B cell (primary cell): ENCODE measurements around the gene TMEM43. TPM values are rescaled to one million over a fixed set of nuclear protein-coding genes. Genes with fewer than 3 reads are reported as not detected.

Experiments
- ATAC-seq: fragments of 200-7000 bp; cut with Tn5 transposase; one replicate; pipeline ENCODE4 v1.10.0; 2021; ENCODE audit warnings: low read depth, mild to moderate bottlenecking, moderate number of reproducible peaks, moderate library complexity
- CTCF ChIA-PET: fragments of 350-600 bp; sonication (Branson Sonifier 250); formaldehyde crosslinking; loops from one replicate; lab custom pipeline; 2021; ENCODE audit warnings: antibody characterized with exemption, inconsistent platforms; lab: Charles Lee
- POLR2A ChIA-PET: fragments of 350-600 bp; sonication (Branson Sonifier 250); formaldehyde crosslinking; loops from one replicate; lab custom pipeline; 2021; ENCODE audit warnings: antibody characterized with exemption; lab: Charles Lee
- DNase-seq: peaks from one replicate; pipeline ENCODE4 v3.0.0; 2013
- H2AFZ ChIP-seq: 2 replicates; pipeline ENCODE4 v1.6.1; 2012; ENCODE audit warnings: mild to moderate bottlenecking, low read depth, low read length; ENCODE audit not compliant: insufficient read depth, poor library complexity, severe bottlenecking
- H3K27ac ChIP-seq, 2 donors: 1 replicate in 1 of 2; 2 replicates in 1 of 2; pipeline ENCODE4 v1.5.1; 2012 to 2013; ENCODE audit warnings: low read length in 2 of 2, mild to moderate bottlenecking in 2 of 2, moderate library complexity in 1 of 2
- H3K27me3 ChIP-seq, 4 experiments: fragments of 200-600 bp in 1 of 4; sonication (generic) in 1 of 4; replicated peaks in 1 of 4; 1 replicate in 2 of 4; 2 replicates in 2 of 4; pipeline versions ENCODE4 v1.6.1 to v1.7.0; 2013 to 2016; ENCODE audit warnings: low read length in 3 of 4, mild to moderate bottlenecking in 2 of 4, mixed read lengths in 1 of 4, moderate library complexity in 1 of 4; ENCODE audit not compliant: insufficient read depth in 4 of 4, control insufficient read depth in 3 of 4; ENCODE audit errors: control extremely low read depth in 1 of 4
- H3K36me3 ChIP-seq, 2 experiments: replicated peaks in 1 of 2; 1 replicate in 1 of 2; 2 replicates in 1 of 2; pipeline versions ENCODE4 v1.6.1 to v1.7.1; 2013; ENCODE audit warnings: low read length in 1 of 2; ENCODE audit not compliant: insufficient read depth in 2 of 2, control insufficient read depth in 1 of 2; ENCODE audit errors: control extremely low read depth in 1 of 2, extremely low read depth in 1 of 2
- H3K4me1 ChIP-seq, 2 donors: fragments of 200-600 bp in 1 of 2; sonication (generic) in 1 of 2; 1 replicate in 1 of 2; 2 replicates in 1 of 2; pipeline versions ENCODE4 v1.5.1 to v1.6.1; 2013 to 2017; ENCODE audit warnings: low read length in 2 of 2; ENCODE audit not compliant: control insufficient read depth in 2 of 2, insufficient read depth in 2 of 2
- H3K4me2 ChIP-seq: replicated peaks from 2 replicates; pipeline ENCODE3; 2012; ENCODE audit warnings: mild to moderate bottlenecking, low read depth, low read length; ENCODE audit not compliant: poor library complexity, severe bottlenecking
- H3K4me3 ChIP-seq, 5 experiments: fragments of 200-600 bp in 1 of 5; sonication (generic) in 1 of 5; 1 replicate in 3 of 5; 2 replicates in 2 of 5; pipeline versions ENCODE4 v1.5.1 to v1.7.0; 2011 to 2016; ENCODE audit warnings: low read length in 4 of 5, mild to moderate bottlenecking in 4 of 5, low read depth in 2 of 5, control low read depth in 1 of 5, moderate library complexity in 1 of 5; ENCODE audit not compliant: insufficient read depth in 1 of 5; ENCODE audit errors: control extremely low read depth in 1 of 5, extremely low read depth in 1 of 5
- H3K79me2 ChIP-seq: fragments of 200-600 bp; sonication (generic); one replicate; pipeline ENCODE4 v1.6.0; 2016; ENCODE audit warnings: low read length; ENCODE audit not compliant: control insufficient read depth, insufficient read depth
- H3K9ac ChIP-seq: fragments of 200-600 bp; sonication (generic); 2 replicates; pipeline ENCODE4 v1.6.1; 2017; ENCODE audit warnings: mild to moderate bottlenecking, low read length, moderate library complexity
- H3K9me3 ChIP-seq, 3 donors: one replicate each; pipeline versions ENCODE4 v1.6.1 to v1.7.1; 2013; ENCODE audit warnings: low read length in 2 of 3; ENCODE audit not compliant: control insufficient read depth in 2 of 3, insufficient read depth in 1 of 3; ENCODE audit errors: control extremely low read depth in 1 of 3
- H4K20me1 ChIP-seq: 2 replicates; pipeline ENCODE4 v1.6.0; 2012; ENCODE audit warnings: mild to moderate bottlenecking, low read length; ENCODE audit not compliant: insufficient read depth, control insufficient read depth, poor library complexity, severe bottlenecking
- H3K27ac Mint-ChIP-seq: one replicate; pipeline ENCODE4 v1.8.0; 2021; ENCODE audit warnings: mixed read lengths
- H3K27me3 Mint-ChIP-seq: one replicate; pipeline ENCODE4 v1.8.0; 2021; ENCODE audit warnings: mixed read lengths
- H3K4me1 Mint-ChIP-seq: one replicate; pipeline ENCODE4 v1.8.0; 2021; ENCODE audit warnings: mixed read lengths
- H3K4me3 Mint-ChIP-seq: one replicate; pipeline ENCODE4 v1.8.0; 2021; ENCODE audit warnings: mixed read lengths
- H3K9me3 Mint-ChIP-seq: one replicate; pipeline ENCODE4 v1.8.0; 2022; ENCODE audit warnings: mixed read lengths; ENCODE audit not compliant: insufficient read depth
- EZH2 ChIP-seq: IDR thresholded peaks from 2 replicates; pipeline ENCODE4 v1.6.1; 2012; ENCODE audit warnings: borderline replicate concordance, low read depth, mild to moderate bottlenecking, moderate library complexity, low read length; ENCODE audit not compliant: insufficient read depth, poor library complexity, severe bottlenecking
- WGBS: methylation state at CpG from one replicate; pipeline ENCODE4 v1.1.5; 2013; ENCODE audit warnings: missing lambda C conversion rate; ENCODE audit not compliant: insufficient coverage; 5-methylcytosine and 5-hydroxymethylcytosine counted together
- intact Hi-C: fragments of 100-400 bp; cut with micrococcal nuclease; formaldehyde crosslinking; loops from one replicate; pipeline ENCODE4 v1.10.0; 2022
- polyA plus RNA-seq: library from polyadenylated mRNA; depleted of rRNA; stranded (reverse); fragments of >200 nt; gene quantifications from 2 replicates; pipeline ENCODE4 v1.2.3, GENCODE V29; 2012
- total RNA-seq, 2 donors: library from RNA; stranded (reverse); fragments of 120-200 nt in 1 of 2; gene quantifications; 1 replicate in 1 of 2; 2 replicates in 1 of 2; pipeline versions ENCODE4 v1.2.3 to v1.2.4, GENCODE V29; 2013 to 2022
- TF ChIP-seq, protein P1 (sequence below): fragments of 200-600 bp; IDR thresholded peaks from one replicate; pipeline ENCODE4 v1.8.0; 2022; ENCODE audit warnings: antibody characterized with exemption, mild to moderate bottlenecking

TMEM43 gene
- total and polyA plus RNA-seq, 2 donors (not counting 1 experiment from before 2014, with no cell fraction given), result 29.5 to 37.6 TPM

- Histone ChIP-seq H4K20me1 (peaks cover 24% of the 10 kb centered on the region), H3K79me2 (peaks cover 81% of the 10 kb centered on the region), H3K4me2 (peak overlapping the region; percentile 83), H2AFZ (peak overlapping the region; percentile 92), H3K27ac (peak overlapping the region; percentile 61 to 89), H3K9ac (peak overlapping the region; percentile 86), H3K36me3 (peaks cover 0 to 11% of the 10 kb centered on the region in 2 experiments), H3K4me1 (peaks cover 24 to 32% of the 10 kb centered on the region in 2 donors), H3K4me3 (peak overlapping the region; percentile 73 to 97 (median 85)), H3K9me3 (no peaks in the 10 kb centered on the region), H3K27me3 (no peaks in the 10 kb centered on the region)
- Mint-ChIP-seq H3K4me1 (peaks cover 45% of the 10 kb centered on the region), H3K27me3 (no peaks in the 10 kb centered on the region), H3K9me3 (no peaks in the 10 kb centered on the region), H3K4me3 (peak overlapping the region; percentile 97), H3K27ac (peak overlapping the region; percentile 92)
- intact Hi-C loops, result loop anchor here (1.0 to 10.0 kb wide), 8 partner anchors 20 to 1567 kb away; partner anchors contain the start of genes BTD, HACL1, LSM3 and MKRN2
- ChIA-PET POLR2A (interaction anchor here (1.0 to 2.9 kb wide), 3 partner anchors 21 to 527 kb away, joined by 6 to 28 read pairs (median 7); partner anchors contain the start of genes CCDC174, LSM3 and XPC), CTCF (interaction anchor here (1.1 to 1.6 kb wide), 4 partner anchors 20 to 528 kb away, joined by 3 to 6 read pairs (median 5); no protein-coding TSS in a partner anchor)
- ATAC-seq (peak; percentile 21), DNase-seq (no peak)
- no peak for TF ChIP-seq EZH2
- TF ChIP-seq, protein P1, sequence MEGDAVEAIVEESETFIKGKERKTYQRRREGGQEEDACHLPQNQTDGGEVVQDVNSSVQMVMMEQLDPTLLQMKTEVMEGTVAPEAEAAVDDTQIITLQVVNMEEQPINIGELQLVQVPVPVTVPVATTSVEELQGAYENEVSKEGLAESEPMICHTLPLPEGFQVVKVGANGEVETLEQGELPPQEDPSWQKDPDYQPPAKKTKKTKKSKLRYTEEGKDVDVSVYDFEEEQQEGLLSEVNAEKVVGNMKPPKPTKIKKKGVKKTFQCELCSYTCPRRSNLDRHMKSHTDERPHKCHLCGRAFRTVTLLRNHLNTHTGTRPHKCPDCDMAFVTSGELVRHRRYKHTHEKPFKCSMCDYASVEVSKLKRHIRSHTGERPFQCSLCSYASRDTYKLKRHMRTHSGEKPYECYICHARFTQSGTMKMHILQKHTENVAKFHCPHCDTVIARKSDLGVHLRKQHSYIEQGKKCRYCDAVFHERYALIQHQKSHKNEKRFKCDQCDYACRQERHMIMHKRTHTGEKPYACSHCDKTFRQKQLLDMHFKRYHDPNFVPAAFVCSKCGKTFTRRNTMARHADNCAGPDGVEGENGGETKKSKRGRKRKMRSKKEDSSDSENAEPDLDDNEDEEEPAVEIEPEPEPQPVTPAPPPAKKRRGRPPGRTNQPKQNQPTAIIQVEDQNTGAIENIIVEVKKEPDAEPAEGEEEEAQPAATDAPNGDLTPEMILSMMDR, result no peak
- under 1% methylated on average over 30 of the region's 37 CpGs for WGBS
Observed at GRCh38 chr3:14124223-14124614, 633 bp upstream of the TMEM43 start.
